SH-SY5Y (cell line): Measurements from ENCODE around the gene OIP5.

Source experiments
- GATA2 ChIP-seq: IDR thresholded peaks from 2 replicates; pipeline ENCODE4 v1.6.1; 2011; ENCODE audit warnings: mild to moderate bottlenecking, low read depth, low read length
- GATA3 ChIP-seq: IDR thresholded peaks from 2 replicates; pipeline ENCODE4 v1.6.1; 2011; ENCODE audit warnings: low read depth, mild to moderate bottlenecking, low read length, moderate library complexity

- TF ChIP-seq GATA2 (no peak), GATA3 (no peak)
These were observed 35.0 kb upstream of the OIP5 start for GRCh38 chr15:41367418-41367817.
